ENCODE results near the gene WDFY4.
A peak's percentile ranks its signal among the peaks of the same experiment; 100 is the strongest.

DNA sequence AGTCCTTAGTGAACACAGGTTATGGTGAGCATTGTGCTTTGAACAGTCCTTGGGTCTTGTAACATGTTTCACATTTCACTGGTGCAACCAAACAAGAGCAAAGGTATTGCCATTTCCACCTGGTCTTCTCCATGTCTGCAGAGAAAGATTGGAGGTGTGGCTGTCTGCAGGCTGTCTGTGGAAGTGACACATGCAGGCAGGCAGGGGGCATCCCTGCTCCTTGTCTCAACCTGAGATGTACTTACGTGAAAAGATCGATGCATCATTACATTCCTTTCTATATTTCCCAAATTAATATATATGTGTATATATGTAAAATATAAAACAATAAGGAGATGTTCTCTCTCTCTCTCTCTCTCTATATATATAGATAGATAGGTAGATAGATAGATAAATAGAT, 200.7 kb downstream of the WDFY4 start:
- TF ChIP-seq, protein P1, sequence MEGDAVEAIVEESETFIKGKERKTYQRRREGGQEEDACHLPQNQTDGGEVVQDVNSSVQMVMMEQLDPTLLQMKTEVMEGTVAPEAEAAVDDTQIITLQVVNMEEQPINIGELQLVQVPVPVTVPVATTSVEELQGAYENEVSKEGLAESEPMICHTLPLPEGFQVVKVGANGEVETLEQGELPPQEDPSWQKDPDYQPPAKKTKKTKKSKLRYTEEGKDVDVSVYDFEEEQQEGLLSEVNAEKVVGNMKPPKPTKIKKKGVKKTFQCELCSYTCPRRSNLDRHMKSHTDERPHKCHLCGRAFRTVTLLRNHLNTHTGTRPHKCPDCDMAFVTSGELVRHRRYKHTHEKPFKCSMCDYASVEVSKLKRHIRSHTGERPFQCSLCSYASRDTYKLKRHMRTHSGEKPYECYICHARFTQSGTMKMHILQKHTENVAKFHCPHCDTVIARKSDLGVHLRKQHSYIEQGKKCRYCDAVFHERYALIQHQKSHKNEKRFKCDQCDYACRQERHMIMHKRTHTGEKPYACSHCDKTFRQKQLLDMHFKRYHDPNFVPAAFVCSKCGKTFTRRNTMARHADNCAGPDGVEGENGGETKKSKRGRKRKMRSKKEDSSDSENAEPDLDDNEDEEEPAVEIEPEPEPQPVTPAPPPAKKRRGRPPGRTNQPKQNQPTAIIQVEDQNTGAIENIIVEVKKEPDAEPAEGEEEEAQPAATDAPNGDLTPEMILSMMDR (conservative IDR thresholded peaks at IDR 0.05) = peak; percentile 48
- TF ChIP-seq EZH2 (IDR thresholded peaks at IDR 0.05; ENCODE audit: low read depth) = no peak

Data from PC-9 (cell line).